Cardiac muscle cell (in vitro differentiated cells and primary cell): ENCODE results near the gene TMEM182. TPM values are rescaled to one million over a fixed set of nuclear protein-coding genes. Genes with fewer than 3 reads are reported as not detected.

ENCODE experiments used
- DNase-seq, 2 donors: peaks; one replicate each; pipeline versions ENCODE4 v3.0.0 to v3.0.0-alpha.2; 2010 to 2017; ENCODE audit warnings: low read depth in 1 of 2, low spot score in 1 of 2
- H3K27ac ChIP-seq: fragments of 200-600 bp; sonication (generic); 2 replicates; pipeline ENCODE4 v1.5.1; 2016
- H3K27me3 ChIP-seq: fragments of 200-600 bp; sonication (generic); 2 replicates; pipeline ENCODE4 v1.6.0; 2016; ENCODE audit warnings: control low read depth
- H3K36me3 ChIP-seq: fragments of 200-600 bp; sonication (generic); 2 replicates; pipeline ENCODE4 v1.5.1; 2016; ENCODE audit warnings: control low read depth
- H3K4me1 ChIP-seq: fragments of 200-600 bp; sonication (generic); 2 replicates; pipeline ENCODE4 v1.8.1; 2017; ENCODE audit warnings: low read depth, mild to moderate bottlenecking, mixed run types
- H3K4me3 ChIP-seq: fragments of 200-600 bp; sonication (generic); 2 replicates; pipeline ENCODE4 v1.5.1; 2016; ENCODE audit warnings: mild to moderate bottlenecking
- H3K9me3 ChIP-seq: fragments of 200-600 bp; sonication (generic); 2 replicates; pipeline ENCODE4 v1.5.1; 2017; ENCODE audit warnings: low read depth, mild to moderate bottlenecking, control low read depth
- polyA plus RNA-seq: library from polyadenylated mRNA; unstranded; fragments of >200 nt; fragmentation: Nextera tagmentation; extraction: Ambion mirVana; gene quantifications from 2 replicates; pipeline ENCODE4 v1.2.1, GENCODE V29; 2016
- total RNA-seq: library from RNA; depleted of rRNA; stranded (reverse); fragments of >200 nt; gene quantifications from 2 replicates; pipeline ENCODE4 v1.2.3, GENCODE V29; 2016
- TF ChIP-seq, protein P1 (sequence below): IDR thresholded peaks from 2 replicates; pipeline ENCODE4 v1.5.1; 2012; ENCODE audit warnings: low read depth, mild to moderate bottlenecking, low read length

Gene TMEM182
- total and polyA plus RNA-seq, 2 experiments from 2014 or later, result 2.7 to 6.8 TPM

GRCh38 chr2:102743259-102743658, 18.6 kb upstream of the TMEM182 start:
- Histone ChIP-seq H3K9me3 (no peaks in the 10 kb centered on the region), H3K27me3 (no peaks in the 10 kb centered on the region), H3K4me1 (no peaks in the 10 kb centered on the region), H3K4me3 (no peak overlapping the region), H3K36me3 (no peaks in the 10 kb centered on the region), H3K27ac (no peak overlapping the region)
- TF ChIP-seq, protein P1, sequence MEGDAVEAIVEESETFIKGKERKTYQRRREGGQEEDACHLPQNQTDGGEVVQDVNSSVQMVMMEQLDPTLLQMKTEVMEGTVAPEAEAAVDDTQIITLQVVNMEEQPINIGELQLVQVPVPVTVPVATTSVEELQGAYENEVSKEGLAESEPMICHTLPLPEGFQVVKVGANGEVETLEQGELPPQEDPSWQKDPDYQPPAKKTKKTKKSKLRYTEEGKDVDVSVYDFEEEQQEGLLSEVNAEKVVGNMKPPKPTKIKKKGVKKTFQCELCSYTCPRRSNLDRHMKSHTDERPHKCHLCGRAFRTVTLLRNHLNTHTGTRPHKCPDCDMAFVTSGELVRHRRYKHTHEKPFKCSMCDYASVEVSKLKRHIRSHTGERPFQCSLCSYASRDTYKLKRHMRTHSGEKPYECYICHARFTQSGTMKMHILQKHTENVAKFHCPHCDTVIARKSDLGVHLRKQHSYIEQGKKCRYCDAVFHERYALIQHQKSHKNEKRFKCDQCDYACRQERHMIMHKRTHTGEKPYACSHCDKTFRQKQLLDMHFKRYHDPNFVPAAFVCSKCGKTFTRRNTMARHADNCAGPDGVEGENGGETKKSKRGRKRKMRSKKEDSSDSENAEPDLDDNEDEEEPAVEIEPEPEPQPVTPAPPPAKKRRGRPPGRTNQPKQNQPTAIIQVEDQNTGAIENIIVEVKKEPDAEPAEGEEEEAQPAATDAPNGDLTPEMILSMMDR, result no peak
- DNase-seq, result no peak

- TF ChIP-seq, protein P1, result no peak
- Histone ChIP-seq H3K27me3 (no peaks in the 10 kb centered on the region), H3K27ac (no peak overlapping the region), H3K36me3 (no peaks in the 10 kb centered on the region), H3K4me3 (no peak overlapping the region), H3K9me3 (no peaks in the 10 kb centered on the region), H3K4me1 (peaks cover 6% of the 10 kb centered on the region)
- DNase-seq, result no peak
Observed at GRCh38 chr2:102748107-102748506, 13.7 kb upstream of the TMEM182 start.

- TF ChIP-seq, protein P1, result no peak
- H3K4me1 ChIP-seq, result peaks cover 8% of the 10 kb centered on the region
- H3K27me3 ChIP-seq, result no peaks in the 10 kb centered on the region
- no peak overlapping the region for H3K27ac ChIP-seq
- DNase-seq, result no peak
- H3K9me3 ChIP-seq, result no peaks in the 10 kb centered on the region
- no peaks in the 10 kb centered on the region for H3K36me3 ChIP-seq
- no peak overlapping the region for H3K4me3 ChIP-seq
Observed at GRCh38 chr2:102749938-102750337, 11.9 kb upstream of the TMEM182 start.

- Histone ChIP-seq H3K27ac (no peak overlapping the region), H3K36me3 (no peaks in the 10 kb centered on the region), H3K4me3 (no peak overlapping the region), H3K27me3 (no peaks in the 10 kb centered on the region), H3K4me1 (peaks cover 8% of the 10 kb centered on the region), H3K9me3 (no peaks in the 10 kb centered on the region)
- TF ChIP-seq, protein P1, result peak; percentile 72
- peak; percentile 70 to 72 for DNase-seq
Observed at GRCh38 chr2:102753563-102754159, 8.2 kb upstream of the TMEM182 start.

- Histone ChIP-seq H3K9me3 (no peaks in the 10 kb centered on the region), H3K27ac (no peak overlapping the region), H3K36me3 (no peaks in the 10 kb centered on the region), H3K27me3 (no peaks in the 10 kb centered on the region), H3K4me3 (no peak overlapping the region), H3K4me1 (peaks cover 8% of the 10 kb centered on the region)
- DNase-seq, result no peak
- TF ChIP-seq, protein P1, result no peak
Observed at GRCh38 chr2:102754456-102755145, 7.2 kb upstream of the TMEM182 start.
